ENCODE results near the gene MEGF10.
A peak's percentile ranks its signal among the peaks of the same experiment; 100 is the strongest.
"Not testable (repeated sequence)": the region's sequence is repeated elsewhere in the genome, so short reads cannot be mapped to it uniquely, and the experiment has no call there.

The MEGF10 gene

DNA sequence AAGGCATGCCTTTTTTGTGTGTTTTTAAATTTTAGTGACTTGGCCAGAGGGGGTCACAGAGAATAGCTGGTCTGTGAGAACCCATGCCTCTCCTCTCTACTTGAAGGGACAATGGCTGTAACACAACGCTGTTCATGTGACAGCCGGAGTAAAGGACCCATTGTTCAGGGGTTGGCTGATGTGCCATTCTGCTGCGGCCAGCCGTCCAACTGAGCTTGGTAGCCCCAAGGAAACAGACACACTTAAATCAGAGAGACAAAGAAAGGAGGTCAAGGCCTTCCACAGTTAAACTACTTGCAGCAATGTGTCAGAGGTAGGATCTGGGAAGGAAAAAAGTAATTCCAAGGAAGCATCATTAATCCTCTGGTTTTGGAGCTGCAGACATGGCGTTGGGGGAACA is 8.1 kb downstream of the MEGF10 start:
- DNase-seq = no peak

DNA sequence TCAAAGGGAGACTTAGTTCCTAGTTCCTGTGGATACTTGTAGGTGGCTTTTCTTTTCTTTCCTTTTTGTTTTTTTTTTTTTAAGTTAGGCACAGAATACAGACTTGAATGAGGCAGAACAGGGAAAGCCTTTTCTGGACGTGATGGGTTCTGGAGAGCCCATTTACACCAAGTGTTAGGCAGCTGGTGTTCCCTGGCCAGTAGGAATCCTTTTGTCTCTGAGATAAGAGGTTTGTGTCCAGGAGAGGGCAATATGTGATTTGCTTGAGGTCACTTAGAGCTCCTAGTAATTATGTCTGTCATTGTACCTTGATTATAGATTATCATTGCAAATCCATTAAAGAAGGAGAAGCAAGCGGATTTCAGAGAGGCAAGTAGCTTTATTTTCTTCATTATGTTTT is 9.1 kb downstream of the MEGF10 start:
- DNase-seq = peak in 1 of 2 experiments; percentile 5

DNA sequence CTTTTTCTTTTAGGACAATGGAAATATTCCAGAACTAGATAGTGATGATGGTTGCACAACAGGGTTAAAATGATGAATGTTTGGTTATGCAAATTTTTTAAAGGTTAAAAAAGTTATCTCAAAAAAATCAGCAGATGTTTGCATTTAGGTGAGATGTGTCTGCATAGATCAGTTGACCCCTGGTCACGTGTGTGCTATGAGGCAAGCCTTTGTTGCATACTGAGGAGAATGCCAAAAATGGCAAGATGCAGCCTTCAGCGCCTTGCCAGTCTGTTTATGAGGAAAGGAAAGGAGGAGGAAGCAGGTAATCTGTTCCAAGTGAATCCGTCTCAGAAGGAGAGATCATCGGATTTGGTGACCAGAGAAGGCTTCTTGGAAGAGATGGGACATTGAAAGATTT is 11.9 kb downstream of the MEGF10 start:
- no peak for DNase-seq

DNA sequence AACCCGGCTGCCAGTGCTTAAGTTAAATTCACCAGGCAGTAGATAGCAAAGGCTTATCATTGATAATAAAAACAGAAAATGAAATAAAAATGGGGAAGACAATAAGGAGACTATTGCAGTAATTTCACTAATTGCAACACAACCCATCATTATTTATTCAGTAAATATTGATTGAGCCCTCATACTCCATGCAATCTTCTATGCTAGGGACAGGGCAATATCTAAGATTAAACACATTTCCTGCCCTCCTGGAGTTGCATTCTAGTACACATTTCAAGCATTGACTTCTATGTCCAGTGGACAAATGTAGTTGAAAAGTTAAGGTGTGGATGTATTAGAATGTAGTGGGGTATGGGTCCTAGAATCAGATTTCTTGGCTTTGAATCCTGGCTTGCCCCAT is 12.8 kb downstream of the MEGF10 start:
- DNase-seq = no peak

DNA sequence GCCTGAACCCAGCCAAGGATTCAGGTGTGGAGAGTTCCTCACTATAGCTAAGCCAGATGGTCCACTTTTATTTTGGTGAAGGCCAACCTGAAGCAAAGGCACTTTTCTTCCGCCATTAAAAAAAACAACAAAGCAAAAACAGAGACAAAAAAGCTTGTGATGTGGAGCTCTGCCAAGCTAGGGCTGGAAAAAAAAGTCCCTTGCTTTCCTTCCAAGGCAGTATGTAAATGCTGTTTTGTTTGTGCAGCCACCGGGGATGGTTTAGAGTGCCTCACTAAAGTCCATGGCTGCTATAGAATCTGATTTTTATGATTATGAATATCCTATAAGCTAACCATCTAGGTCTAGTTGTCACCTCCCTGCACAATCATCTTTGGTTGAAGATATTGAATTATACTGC is 14.9 kb downstream of the MEGF10 start:
- no peak for DNase-seq

DNA sequence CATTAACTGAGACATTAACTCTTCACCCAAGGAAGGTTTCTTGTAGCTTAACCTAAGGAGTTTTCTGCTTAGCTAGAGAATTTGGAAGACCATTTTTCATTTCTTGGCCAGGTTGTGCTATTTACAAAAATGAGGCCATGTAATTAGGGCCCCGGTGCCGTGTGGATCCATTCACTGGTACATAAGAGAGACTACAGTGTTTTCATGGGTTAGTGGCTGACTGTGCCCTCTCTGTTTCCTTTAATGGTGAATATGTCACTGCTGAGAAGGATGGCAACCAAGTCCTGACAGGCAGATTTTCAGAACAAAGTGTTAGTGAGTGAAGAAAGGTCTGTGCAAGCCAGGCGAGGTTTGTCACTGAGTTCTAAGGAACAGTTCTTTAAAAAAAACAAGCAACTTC is 15.4 kb downstream of the MEGF10 start:
- DNase-seq = no peak

DNA sequence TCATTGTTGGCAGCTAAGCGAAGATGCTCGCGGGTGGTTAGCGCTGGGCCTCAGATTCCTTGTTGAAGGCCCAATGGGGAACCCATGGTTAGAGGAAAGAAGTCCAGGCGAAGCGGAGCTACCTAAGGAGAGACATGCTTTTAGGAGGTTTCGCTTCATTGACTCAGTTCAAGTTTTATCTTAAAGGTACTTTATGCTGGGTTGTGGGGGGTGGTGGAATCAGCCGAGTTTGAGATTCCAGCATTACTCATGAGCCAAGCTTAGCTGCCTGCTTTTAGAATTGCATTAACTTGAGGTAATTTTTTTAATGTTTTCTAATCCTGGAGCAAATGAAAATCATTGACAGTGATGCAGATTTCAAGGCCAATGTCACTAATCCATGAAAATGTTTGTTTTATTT is 16.1 kb downstream of the MEGF10 start:
- no peak for DNase-seq

DNA sequence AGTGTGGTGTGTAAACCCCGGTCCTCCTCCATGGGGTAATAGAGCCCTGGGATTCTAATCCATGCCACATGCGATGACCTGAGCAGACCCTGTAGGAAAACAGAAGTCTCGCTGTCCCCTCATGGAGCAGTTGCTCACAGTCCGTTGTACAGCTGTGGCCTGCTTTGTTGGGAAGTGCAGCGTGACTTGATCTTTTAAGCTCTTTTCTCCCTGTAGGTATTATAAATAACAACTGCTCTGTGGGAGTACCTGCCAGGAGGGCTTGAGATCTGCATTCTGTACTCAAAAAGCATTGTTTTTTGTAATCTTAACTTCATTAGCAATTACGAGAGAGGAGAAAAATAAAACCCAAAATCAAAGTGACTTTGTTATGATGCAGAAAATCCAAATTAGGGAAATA is 17.3 kb downstream of the MEGF10 start:
- peak in 1 of 2 experiments; percentile 27 for DNase-seq

DNA sequence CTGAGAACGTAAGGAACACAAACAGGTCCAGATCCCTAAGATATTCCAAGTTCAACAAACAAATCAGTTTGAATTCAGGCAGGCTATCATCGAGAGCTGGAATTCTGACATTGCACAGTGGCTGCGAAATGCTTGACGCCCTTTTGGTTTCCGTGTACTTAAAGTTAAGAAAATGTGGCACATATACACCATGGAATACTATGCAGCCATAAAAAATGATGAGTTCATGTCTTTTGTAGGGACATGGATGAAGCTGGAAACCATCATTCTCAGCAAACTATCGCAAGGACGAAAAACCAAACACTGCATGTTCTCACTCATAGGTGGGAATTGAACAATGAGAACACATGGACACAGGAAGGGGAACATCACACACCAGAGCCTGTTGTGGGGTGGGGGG is 17.7 kb downstream of the MEGF10 start:
- DNase-seq = not testable (repeated sequence)

DNA sequence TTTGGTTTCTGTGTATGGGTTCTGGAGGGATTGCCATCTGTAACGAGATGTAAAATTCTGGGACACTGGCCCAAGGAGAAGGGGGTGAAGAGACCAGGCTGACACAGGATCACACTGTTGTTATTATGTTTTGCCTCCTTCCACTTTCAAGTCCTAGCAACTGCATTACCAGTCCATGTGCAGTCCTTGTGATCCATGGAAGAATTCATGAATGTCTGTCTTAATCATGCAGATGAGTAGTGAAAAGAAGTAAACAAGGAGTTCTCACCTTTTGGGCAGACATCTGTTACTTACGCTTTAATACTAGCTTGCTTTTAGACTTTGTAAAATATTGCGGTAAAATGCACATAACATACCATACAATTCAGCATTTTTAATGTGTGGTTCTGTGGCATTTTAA is 18.3 kb downstream of the MEGF10 start:
- DNase-seq = no peak

DNA sequence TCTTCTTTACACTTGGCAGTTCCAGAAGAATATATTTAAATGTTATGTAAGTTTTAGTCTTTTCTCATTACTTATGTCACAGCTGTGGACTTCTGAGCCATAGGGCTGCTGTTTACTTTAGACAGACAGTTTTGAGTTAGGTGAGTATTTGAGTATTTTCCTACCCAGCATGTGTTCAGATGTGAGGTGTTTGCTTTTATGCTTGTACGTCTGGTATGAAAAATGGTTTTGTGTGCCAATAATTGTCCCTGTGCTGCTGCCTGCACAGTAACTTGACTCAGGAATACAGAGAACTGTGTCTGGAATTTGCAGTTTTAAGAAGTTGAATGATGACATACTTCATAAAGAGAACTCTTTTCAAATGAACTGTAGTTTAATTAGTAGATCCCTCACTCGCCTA is 20.8 kb downstream of the MEGF10 start:
- no peak for DNase-seq

DNA sequence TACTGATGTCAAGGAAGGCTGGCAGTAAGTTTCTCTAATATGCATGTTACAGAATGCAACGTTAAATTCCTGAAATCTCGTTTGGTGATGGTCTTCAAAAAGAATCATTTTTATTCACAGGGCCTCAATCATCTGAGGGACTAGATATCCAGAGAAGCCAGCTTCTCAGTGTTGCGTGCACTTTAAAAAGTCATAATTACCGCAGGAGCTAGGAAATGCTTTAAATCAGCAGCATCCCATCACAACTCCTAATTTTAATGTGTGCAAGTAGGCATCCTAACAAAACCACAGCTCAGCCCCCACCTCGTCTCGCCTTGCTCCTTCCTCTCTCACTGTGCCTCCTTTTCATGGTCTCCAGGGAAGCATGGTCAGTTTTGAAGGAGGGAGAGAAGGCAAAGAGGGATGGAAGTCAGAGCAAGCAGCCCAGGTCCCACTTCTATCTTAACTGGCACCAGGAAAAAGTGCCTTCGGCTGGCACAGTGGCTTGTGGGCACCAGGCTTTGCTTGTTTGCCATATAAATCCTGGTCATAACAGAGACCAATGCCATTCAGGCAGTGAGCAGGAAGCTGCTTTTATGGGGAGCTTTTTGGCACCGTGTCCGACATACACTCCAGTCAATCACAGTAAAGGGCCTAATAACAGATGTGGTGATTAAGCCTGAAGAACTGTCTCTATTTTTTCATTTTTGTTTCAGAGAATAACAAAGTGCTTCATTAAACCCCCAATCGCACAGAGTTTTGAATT is 21.4 kb downstream of the MEGF10 start:
- peak in 1 of 2 experiments; percentile 31 for DNase-seq

DNA sequence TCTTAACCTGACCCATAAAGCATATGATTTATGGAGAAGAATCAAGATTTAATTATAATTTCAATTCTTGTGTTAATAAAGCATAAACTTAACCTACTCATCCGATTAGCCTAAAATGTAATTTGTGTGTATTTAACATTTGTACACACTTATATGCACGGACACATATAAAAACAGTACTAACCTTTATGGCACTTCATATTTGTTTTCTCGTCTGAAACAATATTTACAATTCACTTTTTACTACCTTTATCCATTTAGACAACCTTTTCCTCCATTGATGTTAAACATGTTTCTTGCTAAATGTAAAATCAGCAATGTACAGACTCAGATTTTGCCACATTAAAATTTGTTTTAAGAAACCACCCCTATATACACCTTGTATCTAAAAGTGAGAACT is 22.8 kb downstream of the MEGF10 start:
- DNase-seq = no peak

DNA sequence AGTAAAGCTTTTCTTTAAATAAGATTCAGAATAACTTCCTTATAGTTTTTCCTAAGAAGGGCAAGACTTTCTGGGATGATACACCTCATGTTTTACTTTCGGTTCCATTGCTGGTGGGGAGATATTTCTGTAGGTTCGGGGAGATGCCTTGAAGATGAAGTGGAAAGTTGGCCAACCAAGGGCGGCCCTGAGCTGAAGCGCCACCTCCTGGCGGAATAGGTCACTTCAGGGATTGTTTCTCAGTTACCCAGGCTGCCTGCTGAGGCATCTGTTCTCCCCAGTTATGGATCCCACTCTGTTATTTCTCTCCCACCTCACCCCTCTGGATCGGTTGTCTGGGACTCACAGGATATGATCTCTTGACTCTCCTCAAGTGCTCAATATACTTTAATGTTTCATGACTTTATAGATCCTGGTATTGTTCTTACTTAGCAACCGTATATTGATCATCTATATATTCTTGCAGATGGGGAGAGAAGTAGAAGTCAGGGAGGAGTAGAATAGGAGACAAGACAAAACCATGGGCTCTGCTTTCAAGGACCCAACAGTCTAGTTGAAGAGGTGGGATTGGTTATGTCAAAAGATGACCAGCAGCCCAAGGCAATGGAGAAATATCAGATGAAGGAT is 23.4 kb downstream of the MEGF10 start:
- DNase-seq = peak; percentile 4 to 18

DNA sequence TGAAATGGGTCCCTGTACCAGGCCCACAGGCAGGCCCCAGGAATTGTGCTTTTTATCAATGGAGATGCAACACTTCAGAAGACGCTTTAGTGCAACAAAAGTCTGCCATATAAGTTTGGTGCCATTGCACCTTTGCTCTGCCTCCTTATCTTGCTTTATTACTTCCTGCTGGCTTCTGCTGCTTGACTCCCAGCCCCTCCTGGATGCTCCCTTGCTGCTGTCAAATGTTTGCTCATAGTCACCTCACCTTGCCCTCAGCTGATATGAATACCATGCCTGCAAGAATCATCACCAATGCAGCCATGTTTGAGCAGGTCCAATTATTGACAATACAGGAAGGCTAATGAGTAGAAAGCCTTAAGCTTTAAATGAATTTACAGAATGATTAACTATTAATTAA is 25.4 kb downstream of the MEGF10 start:
- no peak for DNase-seq

DNA sequence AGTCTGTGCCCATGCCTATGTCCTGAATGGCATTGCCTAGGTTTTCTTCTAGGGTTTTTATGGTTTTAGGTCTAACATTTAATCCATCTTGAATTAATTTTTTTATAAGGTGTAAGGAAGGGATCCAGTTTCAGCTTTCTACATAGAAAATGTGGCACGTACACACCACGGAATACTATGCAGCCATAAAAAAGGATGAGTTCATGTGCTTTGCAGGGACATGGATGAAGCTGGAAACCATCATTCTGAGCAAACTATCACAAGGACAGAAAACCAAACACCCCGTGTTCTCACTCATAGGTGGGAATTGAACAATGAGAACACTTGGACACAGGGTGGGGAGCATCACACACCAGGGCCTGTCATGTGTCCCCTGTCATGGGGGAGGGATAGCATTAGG is 26.8 kb downstream of the MEGF10 start:
- not testable (repeated sequence) for DNase-seq

DNA sequence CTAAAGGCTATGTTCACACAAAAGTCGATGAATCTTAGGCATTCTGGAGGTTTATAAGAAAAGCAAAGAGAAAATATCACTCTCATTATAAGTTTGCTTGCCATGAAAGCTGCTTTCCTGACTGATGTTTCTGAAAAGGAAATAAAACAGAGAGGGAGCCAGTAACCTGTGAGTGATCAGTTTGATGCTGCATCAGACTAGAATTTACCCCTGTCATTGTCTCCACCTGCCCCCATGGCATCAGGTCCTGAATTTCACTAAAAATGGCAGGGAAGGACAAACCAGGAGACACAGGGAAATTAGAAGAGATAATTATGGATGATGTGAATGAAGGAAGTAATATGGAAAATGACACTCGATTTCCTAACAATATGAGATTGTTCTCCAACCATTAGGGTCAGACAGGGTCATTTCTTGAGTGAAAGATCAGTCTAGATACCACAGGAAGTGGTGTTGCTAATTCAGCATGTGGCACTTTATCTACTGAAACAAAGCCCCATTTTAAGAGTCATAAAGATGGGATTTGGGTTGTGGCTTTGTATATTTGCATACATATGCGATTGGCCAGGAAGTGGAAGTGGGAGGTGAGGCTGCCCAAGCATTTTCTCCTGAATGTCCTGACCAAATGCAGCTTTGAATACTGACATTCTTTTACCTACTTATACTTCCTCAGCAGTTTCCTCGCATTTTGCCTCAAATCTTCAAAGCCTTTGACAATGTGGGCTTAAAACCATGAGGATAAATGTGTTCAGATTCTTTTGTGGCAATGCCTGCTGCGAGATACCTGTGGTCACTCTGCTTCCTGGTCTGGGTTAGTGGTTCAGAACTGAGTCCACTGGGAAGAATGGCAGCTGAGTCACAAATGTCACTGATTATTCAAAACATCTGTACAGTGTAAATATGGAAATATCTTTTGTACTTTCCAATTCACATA is 29.7 kb downstream of the MEGF10 start:
- no peak for DNase-seq

DNA sequence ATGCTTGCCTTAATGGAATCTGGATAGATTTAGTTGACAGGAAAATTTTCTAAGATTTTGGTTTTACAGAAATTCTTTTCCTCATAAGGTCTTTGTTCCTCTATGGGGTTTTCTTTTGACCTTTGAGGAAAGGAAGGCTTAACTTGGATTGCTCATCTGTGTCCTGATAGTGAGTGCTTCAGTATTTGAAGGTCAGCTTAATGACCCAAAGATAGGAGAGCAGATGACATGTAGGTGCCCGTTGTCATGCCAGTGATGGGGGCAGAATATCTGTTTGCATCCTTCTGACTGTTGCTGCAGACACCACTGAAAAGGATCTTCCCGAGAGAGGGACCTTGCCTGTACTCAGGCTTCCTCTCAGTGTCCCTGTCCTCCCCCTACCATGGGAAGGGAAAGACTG is 30.9 kb downstream of the MEGF10 start:
- DNase-seq = no peak

DNA sequence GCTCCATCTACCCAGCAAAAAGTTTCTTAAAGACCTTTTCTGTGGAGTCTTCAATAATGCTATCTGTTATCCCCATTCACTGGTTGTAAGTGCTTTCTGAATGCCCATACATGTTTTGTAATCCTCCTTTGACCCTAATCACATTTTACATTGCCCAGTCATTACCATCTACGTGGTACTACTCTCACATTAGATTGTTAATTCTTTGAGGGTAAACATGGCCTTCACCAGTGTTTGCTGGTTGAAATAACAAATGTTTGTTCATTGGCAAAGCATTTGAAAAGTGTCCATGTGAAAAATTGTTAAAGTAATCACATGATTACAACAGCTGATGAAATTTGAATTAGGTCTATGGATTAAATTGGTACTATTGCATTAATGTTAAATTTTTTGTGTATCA is 31.8 kb downstream of the MEGF10 start:
- DNase-seq = no peak

DNA sequence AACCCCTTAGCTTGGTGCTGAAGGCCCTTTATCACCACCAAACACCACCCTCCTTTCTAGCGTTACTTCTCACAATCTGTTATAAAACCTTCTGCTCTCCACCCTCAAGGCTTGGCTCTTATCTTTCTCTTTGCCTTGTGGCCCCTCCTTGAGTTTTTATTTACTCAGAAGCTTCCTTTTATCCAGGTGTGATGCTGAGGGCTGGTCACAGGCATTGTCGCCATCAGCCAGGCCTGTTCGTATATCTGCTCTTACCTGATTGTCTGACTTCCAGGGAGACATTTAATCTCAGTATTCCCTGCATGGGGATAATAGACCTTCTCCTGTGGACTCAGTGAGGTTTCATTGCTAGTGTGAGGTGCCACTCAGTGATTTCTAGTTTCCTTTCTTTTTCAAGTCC is 34.2 kb downstream of the MEGF10 start:
- no peak for DNase-seq

DNA sequence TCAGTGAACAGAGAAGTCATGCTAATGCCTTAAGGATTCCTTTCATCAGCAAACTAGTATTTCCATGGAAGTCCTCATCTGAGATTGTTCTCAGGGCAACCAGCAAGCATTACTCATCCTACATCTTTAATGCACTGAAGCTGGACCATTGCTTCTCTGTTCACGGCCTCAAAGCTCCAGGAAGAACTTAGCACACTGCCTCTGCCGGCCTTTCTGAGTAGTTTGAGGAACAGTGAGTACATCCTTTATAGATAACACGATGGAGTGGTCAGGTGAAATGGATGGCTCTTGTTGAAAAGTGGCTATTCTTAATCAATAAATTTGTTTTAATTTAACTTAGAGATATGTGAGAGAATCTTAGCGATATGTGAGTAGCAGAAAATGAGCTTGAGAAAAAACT is 35.8 kb downstream of the MEGF10 start:
- DNase-seq = no peak

DNA sequence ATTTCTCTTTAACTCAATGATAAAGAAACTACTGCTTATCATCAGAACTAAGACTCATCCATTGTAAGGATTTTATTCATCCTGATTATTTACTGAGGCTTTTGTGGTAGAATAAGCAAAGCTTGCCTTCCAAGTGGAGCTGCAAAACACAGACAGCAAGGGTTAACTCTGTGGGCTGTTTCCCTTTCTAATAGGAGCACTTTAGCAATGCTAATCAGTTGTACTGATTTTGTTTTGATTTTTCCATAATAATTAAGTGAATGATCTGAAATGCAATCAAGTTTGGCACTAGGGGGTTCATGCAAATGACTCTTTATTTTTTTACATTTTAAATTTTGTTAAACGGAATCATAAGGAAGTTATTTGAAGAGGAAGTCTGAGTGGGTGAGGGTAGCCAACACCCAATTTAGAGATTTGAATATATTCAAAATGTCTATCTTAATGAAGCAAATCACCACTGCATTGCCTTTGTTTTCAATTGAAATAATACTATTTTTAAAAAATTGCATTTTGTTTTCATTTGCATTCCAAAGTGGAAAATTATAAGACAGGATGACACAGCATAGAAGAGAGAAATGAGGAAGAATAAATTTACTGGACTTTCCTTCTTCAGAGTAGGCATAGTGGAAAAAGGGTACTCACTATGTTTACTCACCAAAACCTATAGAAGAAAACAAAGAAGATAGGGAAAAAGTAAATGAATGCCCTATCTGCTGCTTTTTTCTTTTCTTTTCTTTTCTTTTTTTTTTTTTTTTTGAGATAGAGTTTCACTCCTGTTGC is 36.6 kb downstream of the MEGF10 start:
- DNase-seq = no peak

DNA sequence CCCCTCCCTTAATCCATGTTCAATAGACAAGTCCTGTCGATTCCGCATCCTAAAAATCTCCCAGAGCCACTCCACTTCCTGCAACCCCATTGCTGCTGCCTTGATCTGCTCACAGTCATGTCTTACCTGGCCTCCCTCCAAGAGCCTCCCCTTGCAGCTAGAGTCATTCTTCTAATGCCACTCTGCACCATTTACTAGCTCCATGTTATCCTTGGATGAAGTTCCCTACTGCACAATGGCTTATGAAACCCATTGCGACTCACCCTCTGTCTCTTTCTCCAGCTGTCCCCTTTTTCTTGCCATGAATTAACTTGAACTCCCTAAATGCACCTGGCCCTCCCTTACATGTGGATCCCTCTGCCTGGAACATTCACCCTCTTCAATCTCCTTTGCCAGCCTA is 39.5 kb downstream of the MEGF10 start:
- no peak for DNase-seq

Data from NCI-H524 (cell line).